ENCODE measurements around the gene ZNF526. TPM values are rescaled to one million over a fixed set of nuclear protein-coding genes. Genes with fewer than 3 reads are reported as not detected.
"Not testable (repeated sequence)": the region's sequence is repeated elsewhere in the genome, so short reads cannot be mapped to it uniquely, and the experiment has no call there.

ZNF526 gene
- total and polyA plus RNA-seq, 12 donors = 2.0 to 12.5 (median 6.2) TPM

GRCh38 chr19:42255766-42256745 lies 35.9 kb downstream of the ZNF526 start:
- TF ChIP-seq POLR2A (IDR thresholded peaks at IDR 0.05) = peak; percentile 25 to 54
- no peak for TF ChIP-seq CTCF (IDR thresholded peaks at IDR 0.05)
- intact Hi-C loops (cut with DNase I) = loop anchor here in 1 of 2 donors (2.0 kb wide), 1 partner anchor 13 kb away; the partner anchor contains the start of gene CIC
- peak in 6 of 7 donors; percentile 53 to 78 (median 62) for DNase-seq
- H3K4me1 ChIP-seq (replicated peaks in 1 of 2) = peaks cover 31 to 33% of the 10 kb centered on the region in 2 donors
- H3K4me3 ChIP-seq = peak overlapping the region in 3 of 4 donors; percentile 65 to 90 (median 81)
- H3K27ac ChIP-seq = peak overlapping the region; percentile 54 to 100 (median 99)
- 5 to 6% (median 5%) methylated on average over 32 to 38 of the region's 38 CpGs for WGBS, 4 donors
- H3K27me3 ChIP-seq = no peaks in the 10 kb centered on the region
- no peaks in the 10 kb centered on the region for H3K36me3 ChIP-seq (replicated peaks in 1 of 2)
- H3K9me3 ChIP-seq (replicated peaks in 1 of 3) = no peaks in the 10 kb centered on the region

- H3K4me3 ChIP-seq; H3K9me3 ChIP-seq (replicated peaks in 1 of 3); H3K27ac ChIP-seq; intact Hi-C loops (cut with DNase I); H3K36me3 ChIP-seq (replicated peaks in 1 of 2); H3K27me3 ChIP-seq; DNase-seq: not testable (repeated sequence)
- WGBS, 4 donors = 78 to 94% (median 86%) methylated on average over 3 of the region's 3 CpGs
- H3K4me1 ChIP-seq (replicated peaks in 1 of 2) = peaks cover 13 to 16% of the 10 kb centered on the region in 2 donors
These were observed 37.7 kb downstream of the ZNF526 start for GRCh38 chr19:42257842-42258241.

- no peak for TF ChIP-seq CTCF (IDR thresholded peaks at IDR 0.05)
- TF ChIP-seq POLR2A (IDR thresholded peaks at IDR 0.05) = no peak
- H3K27me3 ChIP-seq = no peaks in the 10 kb centered on the region
- no peak for DNase-seq
- H3K9me3 ChIP-seq (replicated peaks in 1 of 3) = no peaks in the 10 kb centered on the region
- 81 to 91% (median 85%) methylated on average over 3 of the region's 3 CpGs for WGBS, 4 donors
- intact Hi-C loops (cut with DNase I) = no loop called here
- H3K27ac ChIP-seq = no peak overlapping the region
- H3K36me3 ChIP-seq (replicated peaks in 1 of 2) = no peaks in the 10 kb centered on the region
- no peak overlapping the region for H3K4me3 ChIP-seq
- peaks cover 0 to 3% of the 10 kb centered on the region in 2 donors for H3K4me1 ChIP-seq (replicated peaks in 1 of 2)
These were observed 41.7 kb downstream of the ZNF526 start for GRCh38 chr19:42261763-42262162.

- WGBS, 4 donors = 84 to 96% (median 85%) methylated on average over 4 of the region's 4 CpGs
- H3K9me3 ChIP-seq (replicated peaks in 1 of 3); H3K27ac ChIP-seq; intact Hi-C loops (cut with DNase I); DNase-seq; H3K27me3 ChIP-seq; H3K4me3 ChIP-seq; H3K36me3 ChIP-seq (replicated peaks in 1 of 2): not testable (repeated sequence)
- H3K4me1 ChIP-seq (replicated peaks in 1 of 2) = peaks cover 19 to 21% of the 10 kb centered on the region in 2 donors
These were observed 46.0 kb downstream of the ZNF526 start for GRCh38 chr19:42266105-42266504.

- H3K36me3 ChIP-seq (replicated peaks in 1 of 2); H3K9me3 ChIP-seq (replicated peaks in 1 of 3); H3K27me3 ChIP-seq; intact Hi-C loops (cut with DNase I); H3K4me3 ChIP-seq: not testable (repeated sequence)
- DNase-seq = peak in 2 of 7 donors; percentile 32 to 59
- 90 to 92% (median 91%) methylated on average over 24 to 25 of the region's 25 CpGs for WGBS, 4 donors
- Histone ChIP-seq H3K4me1 (replicated peaks in 1 of 2) (peaks cover 24 to 27% of the 10 kb centered on the region in 2 donors), H3K27ac (peak overlapping the region in 1 of 5 donors; percentile 99)
These were observed 47.0 kb downstream of the ZNF526 start for GRCh38 chr19:42266928-42267603.

Measured in adrenal gland (tissue), 12 donors.